Measurements from ENCODE around the gene B4GALNT2. TPM values are rescaled to one million over a fixed set of nuclear protein-coding genes. Genes with fewer than 3 reads are reported as not detected.

The B4GALNT2 gene
- polyA plus RNA-seq, 3 donors = not detected

DNA sequence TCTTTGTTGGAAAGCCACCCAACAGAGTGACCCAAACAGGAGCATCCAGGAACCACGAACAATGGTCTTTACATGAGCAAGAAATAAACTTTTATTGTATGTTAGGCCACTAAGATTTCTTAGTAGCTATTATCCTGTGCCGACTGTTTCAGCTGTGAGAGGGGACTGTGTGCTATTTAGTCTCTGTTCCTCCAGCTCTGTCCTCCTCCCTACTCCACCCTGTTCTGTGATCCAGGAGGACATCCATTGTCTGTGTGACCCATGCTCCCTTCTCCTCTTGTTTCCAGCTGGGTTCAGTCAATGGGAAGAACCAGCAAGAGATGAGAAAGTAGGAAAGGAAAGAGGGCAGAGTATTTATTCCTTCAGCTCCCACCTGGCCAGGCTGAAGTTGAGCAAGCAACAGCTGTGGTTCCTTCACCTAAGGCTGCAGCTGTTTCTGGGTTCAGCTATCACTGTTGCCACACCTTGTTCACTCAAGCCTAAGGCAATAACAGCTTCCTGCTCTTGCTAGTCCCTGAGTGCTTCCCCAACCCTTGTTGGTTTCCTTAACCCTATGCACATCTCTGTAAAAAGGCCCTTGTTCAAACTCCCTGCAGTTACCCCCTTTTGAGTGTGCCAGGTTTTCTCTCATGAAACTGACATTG lies 14.9 kb upstream of the B4GALNT2 start:
- Mint-ChIP-seq H3K27me3 (ENCODE audit: low read depth in 3 of 3) (peaks cover 16 to 41% (median 21%) of the 10 kb centered on the region in 3 donors), H3K4me1 (no peaks in the 10 kb centered on the region), H3K36me3 (no peaks in the 10 kb centered on the region), H3K27ac (no peak overlapping the region), H3K9me3 (peaks cover 0 to 7% (median 3%) of the 10 kb centered on the region in 7 donors), H3K4me3 (no peak overlapping the region)
- no peaks in the 10 kb centered on the region for H3K36me3 ChIP-seq (replicated peaks in 1 of 2; ENCODE audit: control insufficient read depth in 1 of 2, insufficient read depth in 2 of 2, low read length in 2 of 2)
- H4K20me1 ChIP-seq (ENCODE audit: insufficient read depth, low read length) = no peaks in the 10 kb centered on the region
- H2AFZ ChIP-seq (ENCODE audit: insufficient read depth, low read depth, low read length, poor library complexity, severe bottlenecking) = no peak overlapping the region
- no peak overlapping the region for H3K27ac ChIP-seq (ENCODE audit: low read depth in 1 of 2, low read length in 2 of 2)
- no peaks in the 10 kb centered on the region for H3K4me1 ChIP-seq (ENCODE audit: control insufficient read depth in 1 of 2, insufficient read depth in 2 of 2, low read length in 2 of 2)
- no peak overlapping the region for H3K4me2 ChIP-seq (replicated peaks; ENCODE audit: extremely low read depth, low read length, poor library complexity, severe bottlenecking)
- WGBS (ENCODE audit: insufficient coverage) = no CpG with 5 or more reads among the region's 2 CpGs
- intact Hi-C loops (cut with micrococcal nuclease) = no loop called here
- TF ChIP-seq, protein P1, sequence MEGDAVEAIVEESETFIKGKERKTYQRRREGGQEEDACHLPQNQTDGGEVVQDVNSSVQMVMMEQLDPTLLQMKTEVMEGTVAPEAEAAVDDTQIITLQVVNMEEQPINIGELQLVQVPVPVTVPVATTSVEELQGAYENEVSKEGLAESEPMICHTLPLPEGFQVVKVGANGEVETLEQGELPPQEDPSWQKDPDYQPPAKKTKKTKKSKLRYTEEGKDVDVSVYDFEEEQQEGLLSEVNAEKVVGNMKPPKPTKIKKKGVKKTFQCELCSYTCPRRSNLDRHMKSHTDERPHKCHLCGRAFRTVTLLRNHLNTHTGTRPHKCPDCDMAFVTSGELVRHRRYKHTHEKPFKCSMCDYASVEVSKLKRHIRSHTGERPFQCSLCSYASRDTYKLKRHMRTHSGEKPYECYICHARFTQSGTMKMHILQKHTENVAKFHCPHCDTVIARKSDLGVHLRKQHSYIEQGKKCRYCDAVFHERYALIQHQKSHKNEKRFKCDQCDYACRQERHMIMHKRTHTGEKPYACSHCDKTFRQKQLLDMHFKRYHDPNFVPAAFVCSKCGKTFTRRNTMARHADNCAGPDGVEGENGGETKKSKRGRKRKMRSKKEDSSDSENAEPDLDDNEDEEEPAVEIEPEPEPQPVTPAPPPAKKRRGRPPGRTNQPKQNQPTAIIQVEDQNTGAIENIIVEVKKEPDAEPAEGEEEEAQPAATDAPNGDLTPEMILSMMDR (IDR thresholded peaks at IDR 0.05) = no peak
- H3K27me3 ChIP-seq (ENCODE audit: control insufficient read depth in 2 of 2, insufficient read depth in 2 of 2, low read length in 2 of 2) = peaks cover 24 to 26% of the 10 kb centered on the region in 2 donors
- no peak overlapping the region for H3K4me3 ChIP-seq (replicated peaks in 1 of 3; ENCODE audit: low read depth in 2 of 3, low read length in 3 of 3)
- no peak overlapping the region for H3K9ac ChIP-seq (ENCODE audit: insufficient read depth, low read length, poor library complexity, severe bottlenecking)
- no peaks in the 10 kb centered on the region for H3K79me2 ChIP-seq (ENCODE audit: insufficient read depth, low read length)
- peaks cover 0 to 6% of the 10 kb centered on the region in 2 donors for H3K9me3 ChIP-seq (replicated peaks in 1 of 2; ENCODE audit: control insufficient read depth in 1 of 2, insufficient read depth in 1 of 2, low read length in 2 of 2)
- DNase-seq = no peak

DNA sequence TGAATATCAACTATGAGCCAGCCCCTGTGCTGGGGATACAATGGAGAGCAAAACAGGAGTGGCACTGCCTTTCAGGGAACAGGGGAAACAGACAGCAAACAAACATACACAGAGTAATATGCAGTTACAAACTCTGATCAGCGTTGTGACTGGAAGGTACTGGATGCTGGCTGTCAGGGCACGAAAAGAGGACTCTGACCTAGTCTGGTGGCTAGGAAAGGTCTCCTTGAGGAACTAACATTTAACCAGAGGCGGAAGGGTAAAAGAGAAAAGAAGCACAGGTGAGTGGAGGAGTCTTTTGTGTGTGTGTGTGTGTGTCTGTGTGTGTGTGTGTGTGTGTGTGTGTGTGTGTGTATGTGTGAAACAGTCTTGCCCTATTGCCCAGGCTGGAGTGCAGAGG lies 12.4 kb upstream of the B4GALNT2 start:
- intact Hi-C loops (cut with micrococcal nuclease) = no loop called here
- no peaks in the 10 kb centered on the region for H3K4me1 Mint-ChIP-seq
- peaks cover 15 to 39% (median 19%) of the 10 kb centered on the region in 3 donors for H3K27me3 Mint-ChIP-seq (ENCODE audit: low read depth in 3 of 3)

More for the DNA sequence above, 12.4 kb upstream of the B4GALNT2 start:
- 67% methylated on average over 3 of the region's 3 CpGs for WGBS (ENCODE audit: insufficient coverage)
- Mint-ChIP-seq H3K4me3 (no peak overlapping the region), H3K36me3 (no peaks in the 10 kb centered on the region), H3K9me3 (peaks cover 0 to 7% (median 3%) of the 10 kb centered on the region in 7 donors), H3K27ac (no peak overlapping the region)
- no peak overlapping the region for H2AFZ ChIP-seq (ENCODE audit: insufficient read depth, low read depth, low read length, poor library complexity, severe bottlenecking)
- H3K27ac ChIP-seq (ENCODE audit: low read depth in 1 of 2, low read length in 2 of 2) = no peak overlapping the region
- no peaks in the 10 kb centered on the region for H3K4me1 ChIP-seq (ENCODE audit: control insufficient read depth in 1 of 2, insufficient read depth in 2 of 2, low read length in 2 of 2)
- no peak for DNase-seq
- no peak overlapping the region for H3K4me3 ChIP-seq (replicated peaks in 1 of 3; ENCODE audit: low read depth in 2 of 3, low read length in 3 of 3)
- peaks cover 17 to 20% of the 10 kb centered on the region in 2 donors for H3K27me3 ChIP-seq (ENCODE audit: control insufficient read depth in 2 of 2, insufficient read depth in 2 of 2, low read length in 2 of 2)
- TF ChIP-seq, protein P1 (IDR thresholded peaks at IDR 0.05) = no peak
- peaks cover 0 to 6% of the 10 kb centered on the region in 2 donors for H3K9me3 ChIP-seq (replicated peaks in 1 of 2; ENCODE audit: control insufficient read depth in 1 of 2, insufficient read depth in 1 of 2, low read length in 2 of 2)
- no peak overlapping the region for H3K4me2 ChIP-seq (replicated peaks; ENCODE audit: extremely low read depth, low read length, poor library complexity, severe bottlenecking)
- H3K9ac ChIP-seq (ENCODE audit: insufficient read depth, low read length, poor library complexity, severe bottlenecking) = no peak overlapping the region
- no peaks in the 10 kb centered on the region for H3K36me3 ChIP-seq (replicated peaks in 1 of 2; ENCODE audit: control insufficient read depth in 1 of 2, insufficient read depth in 2 of 2, low read length in 2 of 2)
- no peaks in the 10 kb centered on the region for H3K79me2 ChIP-seq (ENCODE audit: insufficient read depth, low read length)
- no peaks in the 10 kb centered on the region for H4K20me1 ChIP-seq (ENCODE audit: insufficient read depth, low read length)
